ENCODE results near the gene GOLGA8R. TPM values are rescaled to one million over a fixed set of nuclear protein-coding genes. Genes with fewer than 3 reads are reported as not detected.
"Not testable (repeated sequence)": the region's sequence is repeated elsewhere in the genome, so short reads cannot be mapped to it uniquely, and the experiment has no call there.

Gene GOLGA8R
- total RNA-seq, 1 experiment from 2014 or later, result 0.90 TPM

DNA sequence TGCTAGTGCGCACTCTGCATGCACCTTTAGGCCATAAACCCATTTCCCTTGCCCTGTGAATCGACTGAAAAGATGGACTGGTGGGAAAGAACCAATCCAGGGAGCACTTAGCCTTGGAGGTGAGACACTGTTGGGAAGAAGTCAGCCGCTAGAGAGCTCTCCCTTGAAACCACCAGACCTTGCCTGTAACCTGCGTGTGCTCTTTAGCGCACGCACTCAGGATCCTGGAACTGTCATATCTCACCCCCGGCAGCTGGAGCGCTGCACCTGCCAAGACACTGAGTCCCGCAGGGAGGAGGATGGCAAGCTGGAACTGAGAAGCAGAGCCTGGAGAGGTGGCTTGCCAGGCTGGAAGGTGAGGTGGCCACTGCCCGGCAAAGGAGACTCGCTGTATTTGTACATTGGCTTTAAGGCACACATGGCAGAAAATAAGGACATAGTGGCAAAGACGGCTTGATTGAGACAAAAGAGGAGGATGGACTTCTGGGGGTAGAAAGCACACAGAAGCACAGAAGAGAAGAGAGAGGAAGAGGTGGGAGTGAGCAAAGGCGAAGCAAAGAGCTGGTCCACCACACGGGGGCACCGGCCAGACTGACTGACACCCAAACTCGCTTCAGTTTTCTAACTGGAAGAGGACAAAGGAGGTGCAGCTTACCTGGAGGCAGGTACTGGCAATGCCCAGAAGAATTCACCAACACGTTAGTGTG lies 37.5 kb downstream of the GOLGA8R start:
- intact Hi-C loops (cut with micrococcal nuclease; ENCODE audit: unreplicated experiment); H3K27ac ChIP-seq; H3K4me1 ChIP-seq (replicated peaks; ENCODE audit: insufficient read depth); H3K27me3 ChIP-seq (ENCODE audit: insufficient read depth, low read depth); H3K4me2 ChIP-seq; CTCF ChIA-PET; H3K9me2 ChIP-seq (ENCODE audit: insufficient read depth); H3K4me3 ChIP-seq; H3F3A ChIP-seq (ENCODE audit: insufficient read depth, low read depth); H3K9me3 ChIP-seq (ENCODE audit: insufficient read depth, low read depth); H3K79me2 ChIP-seq (ENCODE audit: low read depth); H2AFZ ChIP-seq; DNase-seq; H4K20me1 ChIP-seq (ENCODE audit: insufficient read depth); POLR2A ChIA-PET (ENCODE audit: unreplicated experiment); H3K36me3 ChIP-seq (ENCODE audit: low read depth); BruUV-seq (replicated peaks): not testable (repeated sequence)

DNA sequence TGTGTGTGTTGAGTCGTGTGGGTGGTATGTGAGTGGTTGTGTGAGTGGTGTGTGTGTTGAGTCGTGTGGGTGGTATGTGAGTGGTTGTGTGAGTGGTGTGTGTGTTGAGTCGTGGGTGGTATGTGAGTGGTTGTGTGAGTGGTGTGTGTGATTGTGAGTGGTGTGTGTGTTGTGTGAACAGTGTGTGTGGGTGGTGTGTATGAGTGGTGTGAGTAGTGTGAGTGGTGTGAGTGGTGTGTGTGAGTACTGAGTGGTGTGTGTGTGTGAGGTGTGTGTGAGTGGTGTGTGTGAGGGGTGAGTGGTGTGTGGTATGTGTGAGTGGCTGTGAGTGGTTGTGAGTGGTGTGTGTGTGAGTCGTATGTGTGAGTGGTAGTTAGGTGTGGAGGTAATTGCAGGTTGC lies 38.2 kb downstream of the GOLGA8R start:
- H3K9me2 ChIP-seq (ENCODE audit: insufficient read depth); H2AFZ ChIP-seq; H3F3A ChIP-seq (ENCODE audit: insufficient read depth, low read depth); DNase-seq; H3K27ac ChIP-seq; H3K27me3 ChIP-seq (ENCODE audit: insufficient read depth, low read depth); POLR2A ChIA-PET (ENCODE audit: unreplicated experiment); H3K36me3 ChIP-seq (ENCODE audit: low read depth); H3K79me2 ChIP-seq (ENCODE audit: low read depth); H3K4me1 ChIP-seq (replicated peaks; ENCODE audit: insufficient read depth); H4K20me1 ChIP-seq (ENCODE audit: insufficient read depth); intact Hi-C loops (cut with micrococcal nuclease; ENCODE audit: unreplicated experiment); H3K9me3 ChIP-seq (ENCODE audit: insufficient read depth, low read depth); CTCF ChIA-PET; H3K4me3 ChIP-seq; BruUV-seq (replicated peaks); H3K4me2 ChIP-seq: not testable (repeated sequence)

GRCh38 chr15:30374862-30375261 lies 39.2 kb downstream of the GOLGA8R start:
- POLR2A ChIA-PET (ENCODE audit: unreplicated experiment); H3K36me3 ChIP-seq (ENCODE audit: low read depth); H4K20me1 ChIP-seq (ENCODE audit: insufficient read depth); H3F3A ChIP-seq (ENCODE audit: insufficient read depth, low read depth); H3K9me3 ChIP-seq (ENCODE audit: insufficient read depth, low read depth); H3K27me3 ChIP-seq (ENCODE audit: insufficient read depth, low read depth); H3K27ac ChIP-seq; H2AFZ ChIP-seq; H3K9me2 ChIP-seq (ENCODE audit: insufficient read depth); BruUV-seq (replicated peaks); DNase-seq; H3K79me2 ChIP-seq (ENCODE audit: low read depth); H3K4me2 ChIP-seq; CTCF ChIA-PET; H3K4me3 ChIP-seq; H3K4me1 ChIP-seq (replicated peaks; ENCODE audit: insufficient read depth); intact Hi-C loops (cut with micrococcal nuclease; ENCODE audit: unreplicated experiment): not testable (repeated sequence)

- H3K4me2 ChIP-seq; H4K20me1 ChIP-seq (ENCODE audit: insufficient read depth); CTCF ChIA-PET; H3K27ac ChIP-seq; BruUV-seq (replicated peaks); intact Hi-C loops (cut with micrococcal nuclease; ENCODE audit: unreplicated experiment); H3K79me2 ChIP-seq (ENCODE audit: low read depth); H3K9me3 ChIP-seq (ENCODE audit: insufficient read depth, low read depth); H2AFZ ChIP-seq; H3F3A ChIP-seq (ENCODE audit: insufficient read depth, low read depth); H3K36me3 ChIP-seq (ENCODE audit: low read depth); DNase-seq; POLR2A ChIA-PET (ENCODE audit: unreplicated experiment); H3K4me1 ChIP-seq (replicated peaks; ENCODE audit: insufficient read depth); H3K4me3 ChIP-seq; H3K27me3 ChIP-seq (ENCODE audit: insufficient read depth, low read depth); H3K9me2 ChIP-seq (ENCODE audit: insufficient read depth): not testable (repeated sequence)
Observed at GRCh38 chr15:30368271-30368670, 45.8 kb downstream of the GOLGA8R start.

- H3K4me2 ChIP-seq; H3K4me3 ChIP-seq; H4K20me1 ChIP-seq (ENCODE audit: insufficient read depth); CTCF ChIA-PET; DNase-seq; H3K27ac ChIP-seq; H3K36me3 ChIP-seq (ENCODE audit: low read depth); intact Hi-C loops (cut with micrococcal nuclease; ENCODE audit: unreplicated experiment); H3K9me2 ChIP-seq (ENCODE audit: insufficient read depth); POLR2A ChIA-PET (ENCODE audit: unreplicated experiment); H3K27me3 ChIP-seq (ENCODE audit: insufficient read depth, low read depth); H3K4me1 ChIP-seq (replicated peaks; ENCODE audit: insufficient read depth); H2AFZ ChIP-seq; BruUV-seq (replicated peaks); H3K9me3 ChIP-seq (ENCODE audit: insufficient read depth, low read depth); H3F3A ChIP-seq (ENCODE audit: insufficient read depth, low read depth); H3K79me2 ChIP-seq (ENCODE audit: low read depth): not testable (repeated sequence)
Observed at GRCh38 chr15:30367246-30367645, 46.8 kb downstream of the GOLGA8R start.

GRCh38 chr15:30361404-30361803 lies 52.7 kb downstream of the GOLGA8R start:
- H3K4me2 ChIP-seq; H3K4me1 ChIP-seq (replicated peaks; ENCODE audit: insufficient read depth); DNase-seq; H3K9me3 ChIP-seq (ENCODE audit: insufficient read depth, low read depth); intact Hi-C loops (cut with micrococcal nuclease; ENCODE audit: unreplicated experiment); BruUV-seq (replicated peaks); H3K27me3 ChIP-seq (ENCODE audit: insufficient read depth, low read depth); H4K20me1 ChIP-seq (ENCODE audit: insufficient read depth); H3K27ac ChIP-seq; H2AFZ ChIP-seq; H3K4me3 ChIP-seq; H3K79me2 ChIP-seq (ENCODE audit: low read depth); CTCF ChIA-PET; H3K9me2 ChIP-seq (ENCODE audit: insufficient read depth); H3F3A ChIP-seq (ENCODE audit: insufficient read depth, low read depth); POLR2A ChIA-PET (ENCODE audit: unreplicated experiment); H3K36me3 ChIP-seq (ENCODE audit: low read depth): not testable (repeated sequence)

GRCh38 chr15:30360990-30361389 lies 53.1 kb downstream of the GOLGA8R start:
- H3K27me3 ChIP-seq (ENCODE audit: insufficient read depth, low read depth), result not testable (repeated sequence)

More at GRCh38 chr15:30360990-30361389, 53.1 kb downstream of the GOLGA8R start:
- H3K4me2 ChIP-seq; DNase-seq; H3K4me3 ChIP-seq; H3K36me3 ChIP-seq (ENCODE audit: low read depth); H4K20me1 ChIP-seq (ENCODE audit: insufficient read depth); H3K27ac ChIP-seq; H3K9me2 ChIP-seq (ENCODE audit: insufficient read depth); H2AFZ ChIP-seq; H3K79me2 ChIP-seq (ENCODE audit: low read depth); intact Hi-C loops (cut with micrococcal nuclease; ENCODE audit: unreplicated experiment); BruUV-seq (replicated peaks); H3K9me3 ChIP-seq (ENCODE audit: insufficient read depth, low read depth); CTCF ChIA-PET; H3F3A ChIP-seq (ENCODE audit: insufficient read depth, low read depth); H3K4me1 ChIP-seq (replicated peaks; ENCODE audit: insufficient read depth); POLR2A ChIA-PET (ENCODE audit: unreplicated experiment): not testable (repeated sequence)

Data from PC-9 (cell line).